ELR (cell line): ENCODE data around the gene KLHL33.
"Not testable (repeated sequence)": the region's sequence is repeated elsewhere in the genome, so short reads cannot be mapped to it uniquely, and the experiment has no call there.

Source experiments
- DNase-seq: peaks from one replicate; pipeline ENCODE4 v3.0.0-alpha.2; 2015; ENCODE audit warnings: low read depth

The KLHL33 gene

GRCh38 chr14:20435582-20436362, at the start of gene KLHL33:
Gene KLHL33 (minus strand): TSS chr14:20436166. CDS start chr14:20435811, 355 bp downstream.
- no peak for DNase-seq

GRCh38 chr14:20482382-20482781, 46.4 kb upstream of the KLHL33 start:
- DNase-seq: no peak

- DNase-seq: no peak
These were observed 42.9 kb upstream of the KLHL33 start for GRCh38 chr14:20478894-20479293.

- DNase-seq: peak; percentile 64
These were observed 41.4 kb upstream of the KLHL33 start for GRCh38 chr14:20477211-20477876.

- DNase-seq: no peak
These were observed 40.8 kb upstream of the KLHL33 start for GRCh38 chr14:20476776-20477175.

GRCh38 chr14:20472536-20473169, 36.7 kb upstream of the KLHL33 start:
- no peak for DNase-seq

- DNase-seq: peak; percentile 45
These were observed 34.6 kb upstream of the KLHL33 start for GRCh38 chr14:20470603-20470901.

- DNase-seq: peak; percentile 87
These were observed 34.1 kb upstream of the KLHL33 start for GRCh38 chr14:20469890-20470602.

GRCh38 chr14:20469242-20469889, 33.4 kb upstream of the KLHL33 start, which contains the start of gene PNP:
Gene PNP (plus strand): TSS chr14:20469406. CDS start chr14:20469525, 119 bp downstream.
- peak; percentile 93 for DNase-seq

GRCh38 chr14:20468764-20469241, 32.8 kb upstream of the KLHL33 start:
- DNase-seq: peak; percentile 3

- peak; percentile 99 for DNase-seq
These were observed 25.5 kb upstream of the KLHL33 start, which contains the start of gene PIP4P1 for GRCh38 chr14:20461225-20462141. Gene PIP4P1 (minus strand): TSS chr14:20461434. CDS start chr14:20461325, 109 bp downstream.

- peak; percentile 6 for DNase-seq
These were observed 24.7 kb upstream of the KLHL33 start for GRCh38 chr14:20460458-20461224.

GRCh38 chr14:20458031-20458789, 22.2 kb upstream of the KLHL33 start:
- no peak for DNase-seq

- no peak for DNase-seq
These were observed 21.0 kb upstream of the KLHL33 start for GRCh38 chr14:20456971-20457370.

GRCh38 chr14:20455355-20456300, 19.7 kb upstream of the KLHL33 start:
- DNase-seq: peak; percentile 87

GRCh38 chr14:20454516-20455354, 18.8 kb upstream of the KLHL33 start, which contains the start of the genes APEX1 and OSGEP:
Gene APEX1 (plus strand): TSS chr14:20455226. CDS start chr14:20455646, 420 bp downstream.
Gene OSGEP (minus strand): TSS chr14:20454812. CDS start chr14:20454683, 129 bp downstream.
- DNase-seq: peak; percentile 99

GRCh38 chr14:20452831-20453230, 16.9 kb upstream of the KLHL33 start:
- DNase-seq: not testable (repeated sequence)
